ENCODE data around the gene RAB3D.

DNA sequence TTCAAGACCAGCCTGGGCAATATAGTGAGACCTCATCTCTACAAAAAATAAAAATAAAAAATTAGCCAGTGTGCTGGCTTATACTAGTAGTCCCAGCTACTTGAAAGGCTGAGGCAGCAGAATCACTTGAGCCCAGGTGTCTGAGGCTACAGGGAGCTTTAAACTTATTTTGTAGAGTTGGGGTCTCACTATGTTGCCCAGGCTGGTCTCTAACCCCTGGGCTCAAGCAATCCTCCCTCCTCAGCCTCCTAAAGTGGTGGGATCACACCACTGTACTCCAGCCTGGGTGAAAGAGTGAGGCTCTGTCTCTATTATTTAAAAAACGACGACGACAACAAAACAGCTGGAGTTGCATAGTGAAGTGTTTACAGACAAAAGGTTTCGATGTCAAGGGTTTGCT lies 8.0 kb downstream of the RAB3D start:
- TF ChIP-seq, protein P1, sequence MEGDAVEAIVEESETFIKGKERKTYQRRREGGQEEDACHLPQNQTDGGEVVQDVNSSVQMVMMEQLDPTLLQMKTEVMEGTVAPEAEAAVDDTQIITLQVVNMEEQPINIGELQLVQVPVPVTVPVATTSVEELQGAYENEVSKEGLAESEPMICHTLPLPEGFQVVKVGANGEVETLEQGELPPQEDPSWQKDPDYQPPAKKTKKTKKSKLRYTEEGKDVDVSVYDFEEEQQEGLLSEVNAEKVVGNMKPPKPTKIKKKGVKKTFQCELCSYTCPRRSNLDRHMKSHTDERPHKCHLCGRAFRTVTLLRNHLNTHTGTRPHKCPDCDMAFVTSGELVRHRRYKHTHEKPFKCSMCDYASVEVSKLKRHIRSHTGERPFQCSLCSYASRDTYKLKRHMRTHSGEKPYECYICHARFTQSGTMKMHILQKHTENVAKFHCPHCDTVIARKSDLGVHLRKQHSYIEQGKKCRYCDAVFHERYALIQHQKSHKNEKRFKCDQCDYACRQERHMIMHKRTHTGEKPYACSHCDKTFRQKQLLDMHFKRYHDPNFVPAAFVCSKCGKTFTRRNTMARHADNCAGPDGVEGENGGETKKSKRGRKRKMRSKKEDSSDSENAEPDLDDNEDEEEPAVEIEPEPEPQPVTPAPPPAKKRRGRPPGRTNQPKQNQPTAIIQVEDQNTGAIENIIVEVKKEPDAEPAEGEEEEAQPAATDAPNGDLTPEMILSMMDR (conservative IDR thresholded peaks at IDR 0.05; ENCODE audit: low read depth, low read length), result no peak
- no peak for TF ChIP-seq RCOR1 (IDR thresholded peaks at IDR 0.05; ENCODE audit: insufficient replicate concordance, low read length)
- no peak for TF ChIP-seq SMC3 (IDR thresholded peaks at IDR 0.05; ENCODE audit: low read depth, low read length)
- no peak for TF ChIP-seq POLR2A (IDR thresholded peaks at IDR 0.05; ENCODE audit: low read depth, low read length)
- TF ChIP-seq, protein P2, sequence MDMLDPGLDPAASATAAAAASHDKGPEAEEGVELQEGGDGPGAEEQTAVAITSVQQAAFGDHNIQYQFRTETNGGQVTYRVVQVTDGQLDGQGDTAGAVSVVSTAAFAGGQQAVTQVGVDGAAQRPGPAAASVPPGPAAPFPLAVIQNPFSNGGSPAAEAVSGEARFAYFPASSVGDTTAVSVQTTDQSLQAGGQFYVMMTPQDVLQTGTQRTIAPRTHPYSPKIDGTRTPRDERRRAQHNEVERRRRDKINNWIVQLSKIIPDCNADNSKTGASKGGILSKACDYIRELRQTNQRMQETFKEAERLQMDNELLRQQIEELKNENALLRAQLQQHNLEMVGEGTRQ (IDR thresholded peaks at IDR 0.05; ENCODE audit: low read depth, low read length), result no peak
